Hematopoietic multipotent progenitor cell treated with erythropoietin and hydrocortisone succinate and interleukin-3 and kit ligand, for 8 days (in vitro differentiated cells): ENCODE results near the gene YWHAQ.

Source experiments
- DNase-seq: peaks from one replicate; pipeline ENCODE4 v3.0.0-alpha.2; 2015

Gene YWHAQ

GRCh38 chr2:9547262-9547991 is 83.4 kb downstream of the YWHAQ start:
- DNase-seq = no peak

GRCh38 chr2:9545502-9545901 is 85.3 kb downstream of the YWHAQ start:
- DNase-seq = no peak

- DNase-seq = no peak
Observed at GRCh38 chr2:9543557-9543956, 87.2 kb downstream of the YWHAQ start.

- DNase-seq = no peak
Observed at GRCh38 chr2:9539531-9539930, 91.3 kb downstream of the YWHAQ start.

GRCh38 chr2:9538000-9538507 is 92.7 kb downstream of the YWHAQ start:
- no peak for DNase-seq

GRCh38 chr2:9536504-9536903 is 94.3 kb downstream of the YWHAQ start:
- no peak for DNase-seq

GRCh38 chr2:9535177-9535576 is 95.6 kb downstream of the YWHAQ start:
- DNase-seq = no peak
